PC-3 (cell line): ENCODE data around the gene TP63. TPM values are rescaled to one million over a fixed set of nuclear protein-coding genes. Genes with fewer than 3 reads are reported as not detected.

Experiments
- ATAC-seq: fragments of 200-7000 bp; cut with Tn5 transposase; 2 replicates; pipeline ENCODE4 v1.9.1; 2020; ENCODE audit warnings: mild to moderate bottlenecking, moderate library complexity
- BruUV-seq: library from RNA; stranded (reverse); fragments of 400-500 nt; replicated peaks from 2 replicates; lab custom pipeline; 2021; lab: Mats Ljungman, UMichigan
- CTCF ChIA-PET: fragments of 300-600 bp; sonication (Branson Sonifier 250); formaldehyde crosslinking; loops from one replicate; lab custom pipeline; 2022; ENCODE audit warnings: antibody characterized with exemption; lab: Charles Lee
- POLR2A ChIA-PET: fragments of 300-600 bp; sonication (Branson Sonifier 250); formaldehyde crosslinking; loops from one replicate; lab custom pipeline; 2022; ENCODE audit warnings: antibody characterized with exemption; ENCODE audit not compliant: unreplicated experiment; lab: Charles Lee
- DNase-seq: peaks from one replicate; pipeline ENCODE4 v3.0.0-alpha.2; 2015
- H2AFZ ChIP-seq: fragments of 300-600 bp; sonication (generic); 2 replicates; pipeline ENCODE4 v1.6.0; 2016; ENCODE audit warnings: antibody characterized with exemption, low read length
- H3F3A ChIP-seq: fragments of 300-600 bp; sonication (generic); one replicate; pipeline ENCODE4 v1.6.0; 2017; ENCODE audit warnings: antibody characterized with exemption, low read length, control low read depth, mild to moderate bottlenecking; ENCODE audit not compliant: unreplicated experiment
- H3K27ac ChIP-seq: fragments of 300-600 bp; sonication (generic); 2 replicates; pipeline ENCODE4 v1.5.1; 2016; ENCODE audit warnings: mild to moderate bottlenecking, low read length
- H3K27me3 ChIP-seq: fragments of 300-600 bp; sonication (generic); 2 replicates; pipeline ENCODE4 v1.6.1; 2016; ENCODE audit warnings: low read length, mixed read lengths
- H3K36me3 ChIP-seq: fragments of 300-600 bp; sonication (generic); 2 replicates; pipeline ENCODE4 v1.6.1; 2016; ENCODE audit warnings: low read depth, mixed run types, low read length, mixed read lengths
- H3K4me1 ChIP-seq: fragments of 300-600 bp; sonication (generic); 2 replicates; pipeline ENCODE4 v1.5.1; 2016; ENCODE audit warnings: low read length; ENCODE audit not compliant: insufficient read depth
- H3K4me2 ChIP-seq: fragments of 300-600 bp; sonication (generic); 2 replicates; pipeline ENCODE4 v1.6.0; 2016; ENCODE audit warnings: low read length
- H3K4me3 ChIP-seq: fragments of 300-600 bp; sonication (generic); 2 replicates; pipeline ENCODE4 v1.5.1; 2016; ENCODE audit warnings: mild to moderate bottlenecking, low read length, mixed read lengths
- H3K79me2 ChIP-seq: fragments of 300-600 bp; sonication (generic); 2 replicates; pipeline ENCODE4 v1.6.1; 2017; ENCODE audit warnings: low read length, mixed read lengths
- H3K9ac ChIP-seq: fragments of 300-600 bp; sonication (generic); 2 replicates; pipeline ENCODE4 v1.6.0; 2016; ENCODE audit warnings: mild to moderate bottlenecking, low read length
- H3K9me2 ChIP-seq: fragments of 300-600 bp; sonication (generic); replicated peaks from 2 replicates; pipeline ENCODE4 v1.6.1; 2016; ENCODE audit warnings: mixed run types, low read length, mixed read lengths
- H3K9me3 ChIP-seq: fragments of 300-600 bp; sonication (generic); 2 replicates; pipeline ENCODE4 v1.6.1; 2016; ENCODE audit warnings: low read length, mixed read lengths
- H4K20me1 ChIP-seq: fragments of 300-600 bp; sonication (generic); 2 replicates; pipeline ENCODE4 v1.6.1; 2016; ENCODE audit warnings: low read length, mixed read lengths
- EZH2 ChIP-seq: fragments of 300-600 bp; sonication (generic); IDR thresholded peaks from one replicate; pipeline ENCODE4 v1.6.1; 2017; ENCODE audit warnings: antibody characterized with exemption, mild to moderate bottlenecking, low read length; ENCODE audit not compliant: unreplicated experiment
- EZH2phosphoT487 ChIP-seq: fragments of 300-600 bp; sonication (generic); IDR thresholded peaks from 2 replicates; pipeline ENCODE4 v1.6.1; 2018; ENCODE audit warnings: mild to moderate bottlenecking, antibody characterized with exemption, low read length, borderline replicate concordance
- intact Hi-C: fragments of 100-400 bp; cut with micrococcal nuclease; formaldehyde crosslinking; loops from 2 replicates; pipeline ENCODE4 v1.9.0; 2023
- total RNA-seq: library from RNA; depleted of rRNA; stranded (reverse); fragments of >200 nt; gene quantifications from 2 replicates; pipeline ENCODE4 v1.2.3, GENCODE V29; 2014
- TF ChIP-seq, protein P1 (sequence below): fragments of 300-600 bp; sonication (generic); conservative IDR thresholded peaks from 2 replicates; pipeline ENCODE4 v1.5.1; 2017; ENCODE audit warnings: antibody characterized with exemption, low read depth, mild to moderate bottlenecking, low read length

Gene TP63
- total RNA-seq, 1 experiment from 2014 or later, result 0.29 TPM

- no peak overlapping the region for H3K27ac ChIP-seq
- POLR2A ChIA-PET, result no interaction called here
Measured at GRCh38 chr3:189794518-189794917, 163.3 kb downstream of the TP63 start.

DNA sequence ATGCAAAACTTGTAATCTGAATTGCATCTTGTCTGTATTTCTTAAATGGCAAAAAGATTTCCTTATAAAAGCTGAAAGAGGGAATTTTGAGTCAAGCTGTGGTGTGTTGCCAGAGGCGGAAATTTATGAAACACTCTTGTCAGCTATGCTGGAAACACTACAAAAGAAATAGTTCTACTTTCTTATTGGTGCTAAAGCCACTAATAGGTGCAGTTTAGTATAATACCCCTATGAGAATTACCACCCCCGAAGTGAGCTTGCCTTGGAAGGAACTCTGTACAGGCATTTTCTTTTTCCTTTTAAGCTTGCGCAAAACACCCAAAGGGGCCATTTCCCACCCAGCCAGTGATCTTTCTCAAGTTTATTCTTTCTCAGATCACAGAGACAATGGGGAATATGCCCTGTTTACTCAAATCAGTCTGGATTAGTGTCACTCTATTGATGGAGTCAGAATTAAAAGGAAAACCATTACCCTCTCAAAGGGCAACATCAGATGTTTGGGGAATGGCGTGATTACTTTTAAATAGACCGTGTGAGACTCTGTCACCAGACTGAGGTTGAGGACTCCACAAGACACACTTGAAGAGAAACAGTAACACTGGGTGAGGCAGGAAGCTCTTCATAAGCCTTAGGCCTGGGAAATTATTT, 166.0 kb downstream of the TP63 start:
- no peak overlapping the region for H3K4me2 ChIP-seq
- no peak overlapping the region for H2AFZ ChIP-seq

More at GRCh38 chr3:189794518-189794917, 163.3 kb downstream of the TP63 start:
- Histone ChIP-seq H3K9me3 (no peaks in the 10 kb centered on the region), H3K27me3 (no peaks in the 10 kb centered on the region), H2AFZ (no peak overlapping the region), H3K4me1 (no peaks in the 10 kb centered on the region), H4K20me1 (no peaks in the 10 kb centered on the region), H3K9ac (no peak overlapping the region), H3K4me2 (no peak overlapping the region), H3K79me2 (no peaks in the 10 kb centered on the region), H3K36me3 (no peaks in the 10 kb centered on the region), H3F3A (no peaks in the 10 kb centered on the region), H3K9me2 (no peaks in the 10 kb centered on the region), H3K4me3 (no peak overlapping the region)
- CTCF ChIA-PET, result no interaction called here
- no peak for TF ChIP-seq EZH2phosphoT487
- TF ChIP-seq, protein P1, sequence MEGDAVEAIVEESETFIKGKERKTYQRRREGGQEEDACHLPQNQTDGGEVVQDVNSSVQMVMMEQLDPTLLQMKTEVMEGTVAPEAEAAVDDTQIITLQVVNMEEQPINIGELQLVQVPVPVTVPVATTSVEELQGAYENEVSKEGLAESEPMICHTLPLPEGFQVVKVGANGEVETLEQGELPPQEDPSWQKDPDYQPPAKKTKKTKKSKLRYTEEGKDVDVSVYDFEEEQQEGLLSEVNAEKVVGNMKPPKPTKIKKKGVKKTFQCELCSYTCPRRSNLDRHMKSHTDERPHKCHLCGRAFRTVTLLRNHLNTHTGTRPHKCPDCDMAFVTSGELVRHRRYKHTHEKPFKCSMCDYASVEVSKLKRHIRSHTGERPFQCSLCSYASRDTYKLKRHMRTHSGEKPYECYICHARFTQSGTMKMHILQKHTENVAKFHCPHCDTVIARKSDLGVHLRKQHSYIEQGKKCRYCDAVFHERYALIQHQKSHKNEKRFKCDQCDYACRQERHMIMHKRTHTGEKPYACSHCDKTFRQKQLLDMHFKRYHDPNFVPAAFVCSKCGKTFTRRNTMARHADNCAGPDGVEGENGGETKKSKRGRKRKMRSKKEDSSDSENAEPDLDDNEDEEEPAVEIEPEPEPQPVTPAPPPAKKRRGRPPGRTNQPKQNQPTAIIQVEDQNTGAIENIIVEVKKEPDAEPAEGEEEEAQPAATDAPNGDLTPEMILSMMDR, result no peak
- DNase-seq, result no peak
- no TSS peak for BruUV-seq
- ATAC-seq, result no peak
- intact Hi-C loops, result no loop called here

GRCh38 chr3:189799366-189799765, 168.2 kb downstream of the TP63 start:
- Histone ChIP-seq H3K9ac (no peak overlapping the region), H3K4me1 (no peaks in the 10 kb centered on the region), H3K9me3 (no peaks in the 10 kb centered on the region), H3K4me2 (no peak overlapping the region), H2AFZ (0 out of 2 replicates have a peak overlapping the region, but pooled peaks have one; percentile 13), H3K27ac (no peak overlapping the region), H3K9me2 (no peaks in the 10 kb centered on the region), H3K27me3 (no peaks in the 10 kb centered on the region), H3F3A (no peaks in the 10 kb centered on the region), H3K79me2 (no peaks in the 10 kb centered on the region), H3K36me3 (no peaks in the 10 kb centered on the region), H3K4me3 (no peak overlapping the region), H4K20me1 (no peaks in the 10 kb centered on the region)
- no TSS peak for BruUV-seq
- no peak for DNase-seq
- POLR2A ChIA-PET, result interaction anchor here (0.6 to 0.7 kb wide), 2 partner anchors 25 to 152 kb away, joined by 6 to 14 read pairs; no protein-coding TSS in a partner anchor
- CTCF ChIA-PET, result no interaction called here
- no peak for TF ChIP-seq EZH2
- TF ChIP-seq, protein P1, result no peak
- TF ChIP-seq EZH2phosphoT487, result no peak
- intact Hi-C loops, result no loop called here
- no peak for ATAC-seq

More for the DNA sequence above, 166.0 kb downstream of the TP63 start:
- Histone ChIP-seq H3K9me2 (no peaks in the 10 kb centered on the region), H3K9me3 (no peaks in the 10 kb centered on the region), H3K4me3 (no peak overlapping the region), H3K79me2 (no peaks in the 10 kb centered on the region), H3K27ac (no peak overlapping the region), H3K36me3 (no peaks in the 10 kb centered on the region), H3K4me1 (no peaks in the 10 kb centered on the region), H3F3A (no peaks in the 10 kb centered on the region), H3K9ac (no peak overlapping the region), H3K27me3 (no peaks in the 10 kb centered on the region), H4K20me1 (no peaks in the 10 kb centered on the region)
- TF ChIP-seq, protein P1, result no peak
- TF ChIP-seq EZH2phosphoT487 (no peak), EZH2 (no peak)
- no peak for DNase-seq
- no TSS peak for BruUV-seq
- POLR2A ChIA-PET, result interaction anchor here (0.7 kb wide), 1 partner anchor 18 kb away, joined by 3 read pairs; no protein-coding TSS in a partner anchor
- no peak for ATAC-seq
- intact Hi-C loops, result no loop called here
- CTCF ChIA-PET, result no interaction called here
